HL-60 (cell line): Measurements from ENCODE around the gene N4BP2L2.

Source experiments
- GABPA ChIP-seq: IDR thresholded peaks from 2 replicates; pipeline ENCODE4 v1.6.1; 2012; ENCODE audit warnings: low read depth
- POLR2AphosphoS5 ChIP-seq: IDR thresholded peaks from 2 replicates; pipeline ENCODE4 v1.6.1; 2012; ENCODE audit warnings: low read depth
- SPI1 ChIP-seq: IDR thresholded peaks from 2 replicates; pipeline ENCODE4 v1.6.1; 2012; ENCODE audit warnings: low read depth, mild to moderate bottlenecking, borderline replicate concordance
- TF ChIP-seq, protein P1 (sequence below): IDR thresholded peaks from one replicate; pipeline ENCODE4 v1.5.1; 2011; ENCODE audit warnings: low read length, control low read depth, inconsistent platforms; ENCODE audit not compliant: insufficient read depth
- TF ChIP-seq, protein P2 (sequence below): IDR thresholded peaks from 2 replicates; pipeline ENCODE4 v1.6.1; 2012; ENCODE audit warnings: low read depth; ENCODE audit not compliant: insufficient replicate concordance

DNA sequence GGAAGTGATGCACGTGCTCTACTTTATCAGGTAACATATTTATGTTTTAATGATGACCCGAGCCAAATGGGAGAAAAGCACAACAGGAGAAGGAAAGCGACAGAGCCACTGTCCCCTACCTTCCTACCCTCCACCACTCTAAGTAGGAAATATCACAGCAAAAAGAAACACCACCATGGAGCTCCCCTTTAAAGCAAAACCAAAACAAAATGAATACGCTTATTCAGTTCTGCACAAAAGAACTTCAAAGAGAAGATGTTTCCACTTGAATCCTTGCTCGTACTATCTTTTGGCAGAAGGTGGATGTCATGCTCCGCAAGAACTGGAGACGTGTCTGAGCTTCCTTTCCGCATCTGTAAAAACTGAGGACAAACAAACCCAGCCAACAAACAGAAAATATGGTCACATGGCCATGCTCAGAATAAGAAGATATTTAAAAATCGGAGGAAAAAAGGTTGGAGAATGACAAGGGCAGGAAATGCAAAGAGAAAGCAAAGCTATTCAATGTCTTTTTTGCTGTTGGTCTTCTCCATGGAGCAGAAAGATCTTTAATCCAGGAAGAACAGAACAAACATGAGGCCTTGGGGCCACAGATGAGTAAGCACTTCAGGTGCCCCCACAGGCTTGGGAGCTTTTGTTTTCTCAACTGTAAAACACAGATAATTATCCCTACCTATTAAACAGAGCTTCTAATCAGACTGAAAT, 130.1 kb downstream of the N4BP2L2 start:
- TF ChIP-seq, protein P1, sequence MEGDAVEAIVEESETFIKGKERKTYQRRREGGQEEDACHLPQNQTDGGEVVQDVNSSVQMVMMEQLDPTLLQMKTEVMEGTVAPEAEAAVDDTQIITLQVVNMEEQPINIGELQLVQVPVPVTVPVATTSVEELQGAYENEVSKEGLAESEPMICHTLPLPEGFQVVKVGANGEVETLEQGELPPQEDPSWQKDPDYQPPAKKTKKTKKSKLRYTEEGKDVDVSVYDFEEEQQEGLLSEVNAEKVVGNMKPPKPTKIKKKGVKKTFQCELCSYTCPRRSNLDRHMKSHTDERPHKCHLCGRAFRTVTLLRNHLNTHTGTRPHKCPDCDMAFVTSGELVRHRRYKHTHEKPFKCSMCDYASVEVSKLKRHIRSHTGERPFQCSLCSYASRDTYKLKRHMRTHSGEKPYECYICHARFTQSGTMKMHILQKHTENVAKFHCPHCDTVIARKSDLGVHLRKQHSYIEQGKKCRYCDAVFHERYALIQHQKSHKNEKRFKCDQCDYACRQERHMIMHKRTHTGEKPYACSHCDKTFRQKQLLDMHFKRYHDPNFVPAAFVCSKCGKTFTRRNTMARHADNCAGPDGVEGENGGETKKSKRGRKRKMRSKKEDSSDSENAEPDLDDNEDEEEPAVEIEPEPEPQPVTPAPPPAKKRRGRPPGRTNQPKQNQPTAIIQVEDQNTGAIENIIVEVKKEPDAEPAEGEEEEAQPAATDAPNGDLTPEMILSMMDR = no peak
- no peak for TF ChIP-seq GABPA
- TF ChIP-seq, protein P2, sequence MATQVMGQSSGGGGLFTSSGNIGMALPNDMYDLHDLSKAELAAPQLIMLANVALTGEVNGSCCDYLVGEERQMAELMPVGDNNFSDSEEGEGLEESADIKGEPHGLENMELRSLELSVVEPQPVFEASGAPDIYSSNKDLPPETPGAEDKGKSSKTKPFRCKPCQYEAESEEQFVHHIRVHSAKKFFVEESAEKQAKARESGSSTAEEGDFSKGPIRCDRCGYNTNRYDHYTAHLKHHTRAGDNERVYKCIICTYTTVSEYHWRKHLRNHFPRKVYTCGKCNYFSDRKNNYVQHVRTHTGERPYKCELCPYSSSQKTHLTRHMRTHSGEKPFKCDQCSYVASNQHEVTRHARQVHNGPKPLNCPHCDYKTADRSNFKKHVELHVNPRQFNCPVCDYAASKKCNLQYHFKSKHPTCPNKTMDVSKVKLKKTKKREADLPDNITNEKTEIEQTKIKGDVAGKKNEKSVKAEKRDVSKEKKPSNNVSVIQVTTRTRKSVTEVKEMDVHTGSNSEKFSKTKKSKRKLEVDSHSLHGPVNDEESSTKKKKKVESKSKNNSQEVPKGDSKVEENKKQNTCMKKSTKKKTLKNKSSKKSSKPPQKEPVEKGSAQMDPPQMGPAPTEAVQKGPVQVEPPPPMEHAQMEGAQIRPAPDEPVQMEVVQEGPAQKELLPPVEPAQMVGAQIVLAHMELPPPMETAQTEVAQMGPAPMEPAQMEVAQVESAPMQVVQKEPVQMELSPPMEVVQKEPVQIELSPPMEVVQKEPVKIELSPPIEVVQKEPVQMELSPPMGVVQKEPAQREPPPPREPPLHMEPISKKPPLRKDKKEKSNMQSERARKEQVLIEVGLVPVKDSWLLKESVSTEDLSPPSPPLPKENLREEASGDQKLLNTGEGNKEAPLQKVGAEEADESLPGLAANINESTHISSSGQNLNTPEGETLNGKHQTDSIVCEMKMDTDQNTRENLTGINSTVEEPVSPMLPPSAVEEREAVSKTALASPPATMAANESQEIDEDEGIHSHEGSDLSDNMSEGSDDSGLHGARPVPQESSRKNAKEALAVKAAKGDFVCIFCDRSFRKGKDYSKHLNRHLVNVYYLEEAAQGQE = no peak
- no peak for TF ChIP-seq POLR2AphosphoS5
- TF ChIP-seq SPI1 = no peak
